Measurements from ENCODE around the gene PTPN6. TPM values are rescaled to one million over a fixed set of nuclear protein-coding genes. Genes with fewer than 3 reads are reported as not detected.

The PTPN6 gene
- total RNA-seq, 1 experiment from 2014 or later = 0.24 TPM

DNA sequence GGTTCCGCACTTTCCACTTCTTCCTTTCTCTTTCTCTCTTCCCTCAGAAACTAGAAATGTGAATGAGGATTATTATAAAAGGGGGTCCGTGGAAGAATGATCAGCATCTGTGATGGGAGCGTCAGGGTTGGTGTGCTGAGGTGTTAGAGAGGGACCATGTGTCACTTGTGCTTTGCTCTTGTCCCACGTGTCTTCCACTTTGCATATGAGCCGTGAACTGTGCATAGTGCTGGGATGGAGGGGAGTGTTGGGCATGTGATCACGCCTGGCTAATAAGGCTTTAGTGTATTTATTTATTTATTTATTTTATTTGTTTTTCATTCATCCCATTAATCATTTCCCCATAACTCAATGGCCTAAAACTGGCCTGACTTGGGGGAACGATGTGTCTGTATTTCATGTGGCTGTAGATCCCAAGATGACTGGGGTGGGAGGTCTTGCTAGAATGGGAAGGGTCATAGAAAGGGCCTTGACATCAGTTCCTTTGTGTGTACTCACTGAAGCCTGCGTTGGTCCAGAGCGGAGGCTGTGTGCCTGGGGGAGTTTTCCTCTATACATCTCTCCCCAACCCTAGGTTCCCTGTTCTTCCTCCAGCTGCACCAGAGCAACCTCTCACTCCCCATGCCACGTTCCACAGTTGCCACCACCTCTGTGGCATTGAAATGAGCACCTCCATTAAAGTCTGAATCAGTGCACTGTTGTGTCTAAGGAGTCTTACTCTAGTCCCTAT is 28.0 kb upstream of the PTPN6 start:
- no peak for DNase-seq (ENCODE audit: low read depth)

DNA sequence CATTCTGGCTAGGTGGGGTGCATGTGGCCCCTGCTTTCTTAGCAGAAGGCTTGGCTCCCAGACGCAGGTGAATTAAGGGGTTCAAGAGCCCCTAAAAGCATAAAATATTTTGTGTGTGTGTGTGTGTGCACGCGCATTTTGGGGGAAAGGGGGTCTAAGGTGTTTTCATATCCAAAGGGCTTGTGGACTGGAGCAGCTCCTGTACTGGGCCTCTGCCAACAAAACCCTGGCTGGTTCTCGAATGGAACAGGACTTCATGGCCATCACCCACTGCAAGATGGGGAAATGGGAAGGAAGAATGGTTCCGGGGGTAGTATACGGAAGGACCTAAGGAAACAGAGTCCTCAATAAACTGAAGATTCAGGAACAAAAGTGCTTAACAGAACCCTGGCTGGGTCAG is 27.3 kb upstream of the PTPN6 start:
- no peak for DNase-seq (ENCODE audit: low read depth)

DNA sequence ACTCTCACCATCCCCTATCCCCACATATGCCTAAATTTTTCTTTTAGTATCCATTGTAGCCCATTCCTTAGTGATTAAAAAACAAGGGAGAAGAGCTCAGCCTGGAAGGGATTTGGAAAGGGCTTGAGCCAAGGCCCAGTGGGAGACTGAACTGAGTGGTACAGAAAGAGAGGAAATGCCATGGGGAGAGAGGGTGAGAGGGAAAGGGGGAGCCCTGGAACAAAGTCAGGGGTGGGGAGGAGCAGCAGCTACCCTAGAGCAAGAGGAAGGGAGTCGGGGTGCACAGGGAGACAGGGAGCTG is 26.0 kb upstream of the PTPN6 start:
- DNase-seq (ENCODE audit: low read depth) = no peak

DNA sequence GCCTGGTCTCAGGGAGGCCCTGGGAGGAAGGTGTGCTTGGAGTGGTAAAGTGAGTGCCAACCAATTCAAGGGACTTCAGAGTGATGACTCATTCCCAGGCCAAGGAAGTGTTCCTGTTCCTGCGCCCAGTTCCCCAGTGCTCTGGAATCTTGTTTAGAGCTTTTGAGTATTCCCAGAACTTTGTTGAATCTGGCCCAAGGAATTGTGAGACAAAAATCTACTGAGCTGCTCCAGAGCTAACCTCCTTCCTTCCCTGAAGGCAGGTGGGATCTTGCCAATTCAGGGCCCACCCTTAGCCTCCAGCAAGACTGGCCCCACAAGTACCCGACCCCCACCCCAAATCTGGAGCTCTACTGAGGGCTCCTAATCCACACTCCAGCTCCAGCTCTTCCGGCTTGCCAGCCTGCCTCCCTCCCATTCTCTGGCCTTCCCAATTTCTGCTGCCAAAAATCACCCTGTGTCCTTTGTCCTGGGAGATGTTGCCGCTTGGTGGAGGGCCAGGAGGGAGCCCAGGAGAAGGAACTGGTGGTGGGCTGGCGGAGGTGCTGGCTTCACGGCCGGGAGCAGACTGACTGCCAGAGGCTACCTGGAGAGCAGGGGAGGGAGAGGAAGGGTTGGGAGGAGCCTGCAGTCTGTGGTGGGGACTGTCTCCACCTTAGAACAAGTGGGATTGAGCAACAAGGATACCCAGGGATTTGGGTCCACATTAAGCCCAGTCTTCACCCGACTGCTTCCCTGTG is 25.4 kb upstream of the PTPN6 start:
- peak; percentile 90 for DNase-seq (ENCODE audit: low read depth)

DNA sequence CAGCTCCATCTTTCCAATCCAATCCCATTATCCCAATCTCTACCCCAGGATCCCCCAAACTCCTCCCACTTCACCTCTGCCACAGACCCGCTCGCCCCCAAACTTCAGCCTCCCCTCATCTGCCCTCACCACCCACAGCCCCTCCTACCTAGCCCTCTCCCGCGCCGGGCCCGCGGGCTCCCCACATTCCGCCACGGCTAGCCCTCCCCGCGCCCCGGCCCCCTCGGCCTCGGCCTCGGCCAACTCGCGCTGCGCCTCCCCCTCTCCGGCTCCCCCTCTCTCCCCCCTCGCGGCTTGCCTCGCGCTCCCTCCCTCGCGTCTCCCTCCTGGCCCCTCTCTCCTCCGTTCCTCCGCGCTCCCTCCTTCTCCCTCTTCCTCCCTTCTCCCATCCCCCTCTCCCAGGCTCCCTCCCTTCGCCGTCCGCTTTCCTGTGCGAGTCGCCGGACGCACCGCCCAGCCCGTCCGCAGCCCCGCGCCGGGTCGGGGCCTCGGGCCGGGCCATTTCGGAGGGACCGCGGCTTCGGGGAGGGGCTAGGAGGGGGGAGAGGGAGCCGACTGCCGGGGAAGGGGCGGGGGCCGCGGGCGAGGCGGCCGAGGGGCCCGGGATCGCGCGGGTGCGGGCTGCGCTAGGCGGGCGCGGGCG is 23.7 kb upstream of the PTPN6 start, which contains the start of gene ATN1:
ATN1 (plus strand) TSS at position 581 of the 643 bp plus-strand sequence. CDS start 6,043 bp downstream, outside the sequence.
- peak; percentile 77 for DNase-seq (ENCODE audit: low read depth)

DNA sequence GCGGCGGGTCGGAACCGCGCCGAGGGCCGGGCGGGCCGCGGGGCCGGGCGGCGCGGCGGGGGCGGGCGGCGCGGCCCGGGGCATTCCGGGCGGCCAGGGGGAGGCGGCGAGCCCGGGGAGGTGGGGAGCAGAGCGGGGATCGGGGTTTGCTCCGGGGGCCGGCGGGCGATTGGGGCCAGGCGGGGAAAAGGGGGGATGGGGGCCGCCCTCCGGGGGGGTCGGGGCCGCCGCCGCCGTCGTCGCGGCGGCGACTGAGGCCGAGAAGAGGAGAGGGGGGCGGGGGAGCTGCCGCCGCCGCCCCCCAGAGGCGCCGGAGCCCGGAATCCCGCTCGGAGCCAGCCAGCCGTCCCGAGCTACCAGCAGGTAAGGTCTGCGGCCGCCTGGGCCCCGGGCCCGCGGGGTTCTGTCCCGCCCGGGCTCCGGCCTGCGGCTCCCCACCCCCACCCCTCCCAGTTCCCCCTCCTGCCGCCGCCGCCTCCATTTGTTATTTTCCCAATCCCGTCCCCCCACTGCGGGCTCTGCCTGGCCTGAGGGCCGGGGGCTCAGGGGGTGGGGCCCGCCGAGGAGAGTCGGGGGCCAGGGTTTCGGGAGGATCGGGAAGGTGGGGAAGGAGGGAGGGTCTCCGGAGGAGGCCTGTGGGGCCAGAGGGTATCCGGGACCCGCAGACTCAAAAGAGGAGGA is 23.0 kb upstream of the PTPN6 start:
- DNase-seq (ENCODE audit: low read depth) = no peak

DNA sequence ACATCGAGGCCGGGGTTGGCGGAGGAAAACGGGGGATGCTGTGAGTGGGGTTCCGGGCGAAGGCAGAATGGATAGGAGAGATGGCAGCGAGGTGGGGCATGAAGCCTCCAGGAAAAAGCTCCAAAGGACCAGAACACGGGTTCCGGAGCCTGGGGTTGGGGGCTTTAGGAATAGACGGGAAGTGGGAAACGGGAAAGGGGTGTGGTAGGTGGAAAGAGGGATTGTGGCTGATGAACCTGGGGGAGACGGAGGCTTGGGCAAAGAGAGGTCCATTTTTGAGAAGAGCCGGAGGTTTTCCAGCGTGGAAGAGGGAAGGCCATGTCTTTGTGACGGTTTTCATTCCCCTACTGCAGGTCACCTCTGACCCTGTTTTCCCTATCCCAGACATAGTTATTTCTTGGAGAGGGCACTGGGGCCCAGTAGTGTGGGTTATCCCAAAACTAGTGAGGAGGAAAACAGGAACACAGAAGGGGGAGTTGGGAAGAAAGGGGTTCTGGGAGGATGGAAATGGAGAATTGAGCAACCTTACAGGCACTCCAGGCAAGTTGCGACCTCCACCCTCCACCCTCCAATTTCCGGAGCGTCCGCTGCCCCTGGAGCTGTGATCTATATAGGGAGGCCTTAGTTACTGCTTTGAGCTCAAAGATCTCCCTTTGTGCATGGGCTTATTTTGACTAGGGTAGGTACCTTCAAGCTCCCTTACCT is 22.3 kb upstream of the PTPN6 start:
- DNase-seq (ENCODE audit: low read depth) = no peak

DNA sequence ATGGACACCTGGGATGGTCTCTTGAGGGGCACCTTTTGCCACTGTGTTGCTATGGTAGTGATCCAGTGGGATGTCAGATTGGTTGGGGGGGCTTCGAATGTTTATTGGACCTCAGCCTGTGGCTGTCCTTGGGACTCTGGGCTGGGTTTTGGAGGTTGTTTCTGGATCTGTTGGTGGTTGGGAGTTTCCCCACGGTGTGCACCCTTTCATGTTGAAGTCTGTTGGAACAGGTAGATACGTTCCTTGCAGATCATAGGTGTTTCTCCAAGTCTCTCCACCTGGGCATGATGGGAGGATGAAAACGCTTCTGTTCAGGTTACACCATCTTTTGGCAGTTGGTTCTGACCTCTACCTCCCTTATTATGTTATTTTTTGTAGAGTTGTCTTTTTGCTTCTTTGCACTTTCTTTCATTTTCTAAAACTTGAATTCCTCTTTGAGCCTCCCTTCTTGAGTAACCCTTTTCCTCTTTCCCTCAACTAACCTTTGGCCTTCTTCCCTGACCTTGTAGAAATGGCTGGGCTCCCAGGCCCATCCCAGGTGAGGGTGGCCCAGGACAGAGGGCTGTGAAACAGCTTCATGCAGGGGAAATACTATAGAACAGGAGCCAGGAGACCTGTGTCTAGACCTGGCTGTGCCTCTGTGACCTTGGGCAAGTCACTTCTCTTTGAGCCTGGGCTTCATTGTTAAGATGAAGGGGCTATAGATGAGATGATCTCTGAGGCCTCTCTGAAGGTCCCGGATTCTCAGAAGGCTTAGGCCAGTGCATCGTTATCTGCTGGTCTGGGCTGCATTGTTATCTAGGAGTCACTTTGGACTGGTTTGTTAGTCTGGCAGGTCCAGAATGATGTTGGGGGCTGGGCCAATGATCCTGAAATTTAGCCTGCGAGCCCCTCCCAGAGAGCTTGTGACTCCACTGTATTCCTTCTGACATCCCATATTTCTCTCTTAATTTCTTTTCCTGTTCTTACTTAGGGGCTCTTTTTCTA is 21.4 kb upstream of the PTPN6 start:
- DNase-seq (ENCODE audit: low read depth) = no peak

DNA sequence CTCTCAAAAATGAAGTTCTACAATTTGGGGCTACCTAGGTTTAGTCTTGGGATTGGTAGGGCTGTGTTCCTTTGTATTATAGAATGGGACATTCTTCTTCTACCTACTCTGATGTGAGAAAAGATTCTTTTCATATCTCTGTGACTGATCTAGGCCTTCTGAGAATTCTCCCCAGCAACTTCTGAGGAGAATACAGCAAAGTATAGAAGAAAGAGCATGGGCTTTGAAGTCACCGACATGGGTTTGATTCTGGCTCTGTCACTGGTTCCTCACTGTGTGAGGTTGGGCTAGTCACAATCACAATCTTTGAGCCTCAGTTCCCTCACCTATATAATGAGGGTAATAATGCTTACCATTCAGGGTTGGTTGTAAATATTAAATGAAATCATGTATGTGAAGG is 18.4 kb upstream of the PTPN6 start:
- no peak for DNase-seq (ENCODE audit: low read depth)

DNA sequence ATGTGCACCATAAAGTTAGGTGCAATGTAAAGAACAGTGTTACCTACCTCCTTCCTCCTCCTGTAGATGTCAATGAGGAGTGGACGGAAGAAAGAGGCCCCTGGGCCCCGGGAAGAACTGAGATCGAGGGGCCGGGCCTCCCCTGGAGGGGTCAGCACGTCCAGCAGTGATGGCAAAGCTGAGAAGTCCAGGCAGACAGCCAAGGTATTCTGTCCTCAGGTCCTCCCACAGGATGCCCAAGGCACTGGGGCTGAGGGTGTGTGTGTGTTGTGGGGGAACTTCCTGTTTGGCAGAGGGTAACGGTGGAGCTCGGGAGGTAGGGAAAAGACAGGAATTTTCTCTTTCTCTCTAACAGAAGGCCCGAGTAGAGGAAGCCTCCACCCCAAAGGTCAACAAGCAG is 17.0 kb upstream of the PTPN6 start:
- no peak for DNase-seq (ENCODE audit: low read depth)

DNA sequence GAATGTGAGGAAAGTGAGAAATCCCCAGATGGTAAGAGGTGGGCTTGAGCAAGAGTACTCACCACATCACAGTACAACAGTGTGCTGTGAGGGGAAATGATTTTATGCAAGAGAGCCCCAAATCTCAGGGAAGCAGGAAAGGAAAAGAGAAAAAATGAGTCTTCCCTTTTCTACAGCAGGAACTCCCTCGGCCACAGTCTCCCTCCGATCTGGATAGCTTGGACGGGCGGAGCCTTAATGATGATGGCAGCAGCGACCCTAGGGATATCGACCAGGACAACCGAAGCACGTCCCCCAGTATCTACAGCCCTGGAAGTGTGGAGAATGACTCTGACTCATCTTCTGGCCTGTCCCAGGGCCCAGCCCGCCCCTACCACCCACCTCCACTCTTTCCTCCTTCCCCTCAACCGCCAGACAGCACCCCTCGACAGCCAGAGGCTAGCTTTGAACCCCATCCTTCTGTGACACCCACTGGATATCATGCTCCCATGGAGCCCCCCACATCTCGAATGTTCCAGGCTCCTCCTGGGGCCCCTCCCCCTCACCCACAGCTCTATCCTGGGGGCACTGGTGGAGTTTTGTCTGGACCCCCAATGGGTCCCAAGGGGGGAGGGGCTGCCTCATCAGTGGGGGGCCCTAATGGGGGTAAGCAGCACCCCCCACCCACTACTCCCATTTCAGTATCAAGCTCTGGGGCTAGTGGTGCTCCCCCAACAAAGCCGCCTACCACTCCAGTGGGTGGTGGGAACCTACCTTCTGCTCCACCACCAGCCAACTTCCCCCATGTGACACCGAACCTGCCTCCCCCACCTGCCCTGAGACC is 15.6 kb upstream of the PTPN6 start:
- no peak for DNase-seq (ENCODE audit: low read depth)

DNA sequence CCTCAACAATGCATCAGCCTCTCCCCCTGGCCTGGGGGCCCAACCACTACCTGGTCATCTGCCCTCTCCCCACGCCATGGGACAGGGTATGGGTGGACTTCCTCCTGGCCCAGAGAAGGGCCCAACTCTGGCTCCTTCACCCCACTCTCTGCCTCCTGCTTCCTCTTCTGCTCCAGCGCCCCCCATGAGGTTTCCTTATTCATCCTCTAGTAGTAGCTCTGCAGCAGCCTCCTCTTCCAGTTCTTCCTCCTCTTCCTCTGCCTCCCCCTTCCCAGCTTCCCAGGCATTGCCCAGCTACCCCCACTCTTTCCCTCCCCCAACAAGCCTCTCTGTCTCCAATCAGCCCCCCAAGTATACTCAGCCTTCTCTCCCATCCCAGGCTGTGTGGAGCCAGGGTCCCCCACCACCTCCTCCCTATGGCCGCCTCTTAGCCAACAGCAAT is 14.9 kb upstream of the PTPN6 start:
- no peak for DNase-seq (ENCODE audit: low read depth)

DNA sequence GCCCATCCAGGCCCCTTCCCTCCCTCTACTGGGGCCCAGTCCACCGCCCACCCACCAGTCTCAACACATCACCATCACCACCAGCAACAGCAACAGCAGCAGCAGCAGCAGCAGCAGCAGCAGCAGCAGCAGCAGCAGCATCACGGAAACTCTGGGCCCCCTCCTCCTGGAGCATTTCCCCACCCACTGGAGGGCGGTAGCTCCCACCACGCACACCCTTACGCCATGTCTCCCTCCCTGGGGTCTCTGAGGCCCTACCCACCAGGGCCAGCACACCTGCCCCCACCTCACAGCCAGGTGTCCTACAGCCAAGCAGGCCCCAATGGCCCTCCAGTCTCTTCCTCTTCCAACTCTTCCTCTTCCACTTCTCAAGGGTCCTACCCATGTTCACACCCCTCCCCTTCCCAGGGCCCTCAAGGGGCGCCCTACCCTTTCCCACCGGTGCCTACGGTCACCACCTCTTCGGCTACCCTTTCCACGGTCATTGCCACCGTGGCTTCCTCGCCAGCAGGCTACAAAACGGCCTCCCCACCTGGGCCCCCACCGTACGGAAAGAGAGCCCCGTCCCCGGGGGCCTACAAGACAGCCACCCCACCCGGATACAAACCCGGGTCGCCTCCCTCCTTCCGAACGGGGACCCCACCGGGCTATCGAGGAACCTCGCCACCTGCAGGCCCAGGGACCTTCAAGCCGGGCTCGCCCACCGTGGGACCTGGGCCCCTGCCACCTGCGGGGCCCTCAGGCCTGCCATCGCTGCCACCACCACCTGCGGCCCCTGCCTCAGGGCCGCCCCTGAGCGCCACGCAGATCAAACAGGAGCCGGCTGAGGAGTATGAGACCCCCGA is 14.3 kb upstream of the PTPN6 start:
- DNase-seq (ENCODE audit: low read depth) = no peak

DNA sequence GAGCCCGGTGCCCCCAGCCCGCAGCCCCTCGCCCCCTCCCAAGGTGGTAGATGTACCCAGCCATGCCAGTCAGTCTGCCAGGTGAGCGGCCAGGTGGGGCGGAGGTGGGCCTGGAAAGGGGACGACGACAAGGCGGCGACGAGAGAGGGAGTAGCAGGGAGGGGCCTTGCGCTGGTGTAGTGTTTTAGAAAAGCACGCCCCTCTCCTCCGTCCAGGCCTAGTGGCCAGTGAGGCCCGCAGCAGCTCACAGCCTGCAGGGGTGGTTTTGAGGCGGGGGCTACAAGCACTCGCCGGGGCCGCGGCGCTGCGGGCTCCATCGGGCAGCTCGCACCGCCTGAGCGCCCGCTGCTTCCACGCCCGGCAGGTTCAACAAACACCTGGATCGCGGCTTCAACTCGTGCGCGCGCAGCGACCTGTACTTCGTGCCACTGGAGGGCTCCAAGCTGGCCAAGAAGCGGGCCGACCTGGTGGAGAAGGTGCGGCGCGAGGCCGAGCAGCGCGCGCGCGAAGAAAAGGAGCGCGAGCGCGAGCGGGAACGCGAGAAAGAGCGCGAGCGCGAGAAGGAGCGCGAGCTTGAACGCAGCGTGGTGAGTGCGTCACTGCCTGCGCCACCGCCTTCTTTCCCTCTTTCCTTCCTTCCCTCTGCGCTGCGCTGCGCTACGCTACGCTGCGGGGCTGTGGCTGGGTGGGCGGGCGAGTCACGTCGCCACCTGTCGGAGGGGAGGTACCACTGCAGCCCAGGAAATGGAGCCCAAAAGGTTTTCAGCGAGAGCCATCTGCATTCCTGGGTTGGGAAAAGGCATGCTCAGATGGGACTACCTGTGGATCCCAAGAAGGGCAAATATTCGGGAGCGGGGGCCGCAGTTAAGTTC is 13.4 kb upstream of the PTPN6 start:
- peak; percentile 91 for DNase-seq (ENCODE audit: low read depth)

DNA sequence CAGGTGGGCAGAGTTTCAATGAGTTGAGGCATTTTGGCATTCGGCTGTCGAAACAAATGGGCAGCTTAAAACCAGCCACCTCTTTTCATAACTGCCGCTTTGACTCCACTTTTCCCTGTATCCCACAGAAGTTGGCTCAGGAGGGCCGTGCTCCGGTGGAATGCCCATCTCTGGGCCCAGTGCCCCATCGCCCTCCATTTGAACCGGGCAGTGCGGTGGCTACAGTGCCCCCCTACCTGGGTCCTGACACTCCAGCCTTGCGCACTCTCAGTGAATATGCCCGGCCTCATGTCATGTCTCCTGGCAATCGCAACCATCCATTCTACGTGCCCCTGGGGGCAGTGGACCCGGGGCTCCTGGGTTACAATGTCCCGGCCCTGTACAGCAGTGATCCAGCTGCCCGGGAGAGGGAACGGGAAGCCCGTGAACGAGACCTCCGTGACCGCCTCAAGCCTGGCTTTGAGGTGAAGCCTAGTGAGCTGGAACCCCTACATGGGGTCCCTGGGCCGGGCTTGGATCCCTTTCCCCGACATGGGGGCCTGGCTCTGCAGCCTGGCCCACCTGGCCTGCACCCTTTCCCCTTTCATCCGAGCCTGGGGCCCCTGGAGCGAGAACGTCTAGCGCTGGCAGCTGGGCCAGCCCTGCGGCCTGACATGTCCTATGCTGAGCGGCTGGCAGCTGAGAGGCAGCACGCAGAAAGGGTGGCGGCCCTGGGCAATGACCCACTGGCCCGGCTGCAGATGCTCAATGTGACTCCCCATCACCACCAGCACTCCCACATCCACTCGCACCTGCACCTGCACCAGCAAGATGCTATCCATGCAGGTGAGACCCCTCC is 12.6 kb upstream of the PTPN6 start:
- no peak for DNase-seq (ENCODE audit: low read depth)

DNA sequence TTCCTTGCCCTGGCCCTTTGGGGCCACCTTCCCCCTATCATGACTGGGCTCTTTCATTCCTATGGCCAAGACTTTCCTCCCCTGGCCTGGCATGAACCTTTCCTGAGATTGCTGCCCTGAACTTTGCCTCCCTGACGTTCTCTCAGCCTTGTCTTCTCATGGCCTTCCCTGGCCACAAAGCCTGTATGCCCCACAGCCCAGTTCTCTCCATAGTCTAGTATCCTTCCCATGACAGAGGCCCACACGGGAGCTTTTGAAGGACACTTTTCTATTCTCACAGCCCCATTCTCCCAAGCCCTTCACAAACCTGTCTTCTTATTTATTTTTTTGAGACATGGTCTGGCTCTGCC is 12.0 kb upstream of the PTPN6 start:
- no peak for DNase-seq (ENCODE audit: low read depth)

DNA sequence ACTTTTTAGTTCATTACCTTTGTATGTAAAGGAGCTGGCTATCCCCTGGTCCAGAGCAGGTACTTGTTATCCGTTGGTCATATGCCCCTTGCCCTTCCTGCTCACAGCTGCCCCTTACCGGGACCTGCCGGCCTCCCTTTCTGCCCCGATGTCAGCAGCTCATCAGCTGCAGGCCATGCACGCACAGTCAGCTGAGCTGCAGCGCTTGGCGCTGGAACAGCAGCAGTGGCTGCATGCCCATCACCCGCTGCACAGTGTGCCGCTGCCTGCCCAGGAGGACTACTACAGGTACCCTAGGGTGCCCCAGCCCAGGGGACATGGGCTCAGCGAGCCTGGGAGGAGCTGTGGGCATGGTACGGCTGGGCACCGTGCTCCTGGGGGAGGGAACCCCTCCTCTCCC is 9.9 kb upstream of the PTPN6 start:
- no peak for DNase-seq (ENCODE audit: low read depth)

All from RPMI7951 (cell line).